Measurements from ENCODE around the gene AFDN.
"Not testable (repeated sequence)": the region's sequence is repeated elsewhere in the genome, so short reads cannot be mapped to it uniquely, and the experiment has no call there.

The AFDN gene

GRCh38 chr6:167956491-167956890, 129.8 kb downstream of the AFDN start:
- no peak for DNase-seq

- DNase-seq = no peak
These were observed 130.3 kb downstream of the AFDN start for GRCh38 chr6:167956983-167957492.

GRCh38 chr6:167957626-167958025, 130.9 kb downstream of the AFDN start:
- DNase-seq = no peak

- no peak for DNase-seq
These were observed 133.9 kb downstream of the AFDN start for GRCh38 chr6:167960579-167960978.

- DNase-seq = no peak
These were observed 136.0 kb downstream of the AFDN start for GRCh38 chr6:167962711-167963110.

DNA sequence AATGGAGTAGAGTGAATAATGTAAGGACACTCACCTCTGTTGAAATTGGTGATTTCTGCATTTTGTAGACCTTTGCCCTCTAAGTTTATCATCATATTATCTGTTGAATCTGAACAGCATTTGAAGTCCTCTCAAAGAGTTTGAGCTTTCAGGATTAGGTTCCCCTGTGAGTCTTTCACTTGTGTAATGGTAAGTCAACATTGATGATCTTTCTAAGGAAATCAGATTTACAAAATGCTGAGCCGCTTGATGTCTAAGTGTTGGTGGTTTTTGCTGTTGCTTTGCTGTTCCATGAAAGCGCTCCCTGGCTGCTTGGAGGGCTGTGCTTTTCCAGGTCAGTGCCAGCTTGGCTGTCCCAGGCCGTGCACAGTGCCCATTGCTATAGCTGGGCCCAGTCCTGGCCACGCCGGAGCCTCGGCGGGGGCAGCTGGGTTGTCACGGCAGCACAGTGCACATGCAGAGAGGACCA, 136.9 kb downstream of the AFDN start:
- DNase-seq = no peak

DNA sequence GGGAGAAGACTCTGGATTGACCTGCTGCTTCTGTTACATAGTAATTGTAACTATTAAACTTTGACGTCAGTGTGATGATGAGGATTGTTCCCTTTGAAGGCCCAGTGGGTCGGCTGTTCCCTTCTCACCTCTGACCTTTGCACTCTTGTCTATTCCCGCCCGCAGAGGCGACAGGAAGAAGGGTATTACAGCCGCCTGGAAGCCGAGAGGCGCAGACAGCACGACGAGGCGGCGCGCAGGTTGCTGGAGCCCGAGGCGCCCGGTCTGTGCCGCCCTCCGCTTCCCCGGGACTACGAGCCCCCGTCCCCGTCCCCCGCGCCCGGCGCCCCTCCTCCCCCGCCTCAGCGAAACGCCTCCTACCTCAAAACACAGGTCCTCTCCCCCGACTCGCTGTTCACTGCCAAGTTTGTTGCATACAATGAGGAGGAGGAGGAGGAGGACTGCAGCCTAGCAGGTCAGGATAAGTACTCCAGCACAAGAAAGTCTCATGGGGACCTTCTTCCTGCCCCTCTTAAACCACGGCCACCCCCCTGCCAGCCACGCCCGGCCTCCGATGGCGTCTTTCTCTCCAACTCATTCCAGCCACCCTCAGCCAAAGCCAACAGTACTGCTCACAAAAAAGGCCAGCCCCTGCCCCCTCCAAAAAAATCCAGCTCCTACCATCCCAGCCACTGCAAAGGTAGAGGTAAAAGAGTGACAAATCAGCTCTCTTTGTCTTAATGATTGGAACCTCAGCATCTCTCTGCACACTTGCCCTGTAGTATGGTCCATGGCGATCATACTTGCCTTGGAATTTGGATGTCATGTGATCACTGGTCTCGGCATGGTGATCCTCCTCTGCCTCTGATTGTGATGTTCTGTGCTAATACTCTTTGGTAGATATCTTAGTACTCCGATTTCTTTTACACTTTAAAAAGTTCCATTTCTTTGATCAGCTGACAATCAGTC, 139.2 kb downstream of the AFDN start:
- DNase-seq = no peak

DNA sequence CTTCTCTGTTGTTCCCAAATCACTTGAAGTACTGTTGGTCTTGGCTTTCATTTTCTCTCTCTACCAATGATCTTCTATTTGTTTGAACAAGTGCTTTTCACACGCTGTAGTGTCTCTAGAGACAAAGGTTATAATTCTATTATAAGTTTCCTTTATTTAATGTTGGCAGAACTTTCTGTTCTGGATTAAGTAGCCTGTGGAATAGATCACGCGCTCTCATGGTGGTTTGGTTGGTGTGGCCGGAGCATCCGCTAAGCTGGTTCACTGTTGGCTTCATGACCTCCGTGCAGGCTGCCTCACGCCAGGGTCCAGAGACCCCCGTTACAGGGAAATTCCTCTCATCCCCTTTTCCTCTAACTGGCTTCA, 139.8 kb downstream of the AFDN start:
- no peak for DNase-seq

- DNase-seq = no peak
These were observed 141.4 kb downstream of the AFDN start for GRCh38 chr6:167968091-167968490.

- DNase-seq = no peak
These were observed 143.5 kb downstream of the AFDN start for GRCh38 chr6:167970230-167970629.

DNA sequence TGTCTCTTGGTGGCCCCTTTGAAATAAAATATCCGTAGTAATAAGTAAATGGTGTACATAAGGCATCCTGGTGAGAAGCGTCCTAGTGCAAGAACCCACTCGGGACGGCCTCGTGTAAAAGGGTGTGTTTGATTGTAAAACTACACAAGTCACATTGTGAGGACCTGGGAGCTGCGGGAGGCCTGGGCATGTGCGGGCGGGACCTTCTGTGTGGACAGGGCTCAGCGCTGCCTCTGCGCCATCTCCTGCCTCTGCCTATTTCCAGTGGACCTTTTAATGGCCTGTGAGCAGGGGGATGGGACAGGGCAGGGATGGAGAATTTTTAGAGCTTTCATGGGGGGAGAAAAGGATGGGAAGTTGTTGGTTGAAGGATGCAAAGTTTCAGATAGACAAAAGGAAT, 145.5 kb downstream of the AFDN start:
- no peak for DNase-seq

DNA sequence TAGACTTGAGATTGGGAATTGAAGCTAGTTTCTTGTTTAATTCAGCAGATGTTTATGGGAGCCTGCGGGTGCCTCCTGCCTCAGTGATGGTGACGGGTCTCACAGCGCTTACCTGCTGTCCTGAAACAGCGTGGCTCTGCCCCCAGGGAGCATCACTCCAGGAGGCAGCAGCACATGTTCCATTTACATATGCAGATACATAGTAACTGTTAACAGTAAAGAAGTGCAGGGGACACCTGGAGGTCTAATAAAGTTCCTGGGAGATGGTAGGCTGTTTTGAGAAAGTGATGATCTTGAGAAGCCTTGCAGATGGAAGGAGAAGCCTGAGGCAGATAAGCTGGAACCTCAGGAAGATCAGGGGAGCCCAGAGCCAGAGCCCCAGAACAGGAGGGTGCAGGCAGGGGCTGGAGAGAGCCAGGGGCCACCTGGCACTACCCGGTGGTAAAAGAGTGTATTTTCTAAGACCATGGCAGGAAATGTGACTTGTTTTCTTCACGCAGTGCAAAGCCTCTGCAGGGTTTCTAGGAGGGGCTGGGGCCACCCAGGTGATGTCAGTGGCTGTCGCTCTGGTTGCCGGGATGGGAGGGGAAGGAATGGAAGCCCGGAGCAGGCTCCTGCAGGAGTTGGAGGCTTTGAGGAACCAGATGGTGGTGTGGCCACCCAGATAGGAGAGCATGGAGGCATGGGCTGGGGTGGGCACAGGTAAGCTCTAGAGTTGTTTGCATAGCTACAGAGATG, 146.6 kb downstream of the AFDN start:
- no peak for DNase-seq

DNA sequence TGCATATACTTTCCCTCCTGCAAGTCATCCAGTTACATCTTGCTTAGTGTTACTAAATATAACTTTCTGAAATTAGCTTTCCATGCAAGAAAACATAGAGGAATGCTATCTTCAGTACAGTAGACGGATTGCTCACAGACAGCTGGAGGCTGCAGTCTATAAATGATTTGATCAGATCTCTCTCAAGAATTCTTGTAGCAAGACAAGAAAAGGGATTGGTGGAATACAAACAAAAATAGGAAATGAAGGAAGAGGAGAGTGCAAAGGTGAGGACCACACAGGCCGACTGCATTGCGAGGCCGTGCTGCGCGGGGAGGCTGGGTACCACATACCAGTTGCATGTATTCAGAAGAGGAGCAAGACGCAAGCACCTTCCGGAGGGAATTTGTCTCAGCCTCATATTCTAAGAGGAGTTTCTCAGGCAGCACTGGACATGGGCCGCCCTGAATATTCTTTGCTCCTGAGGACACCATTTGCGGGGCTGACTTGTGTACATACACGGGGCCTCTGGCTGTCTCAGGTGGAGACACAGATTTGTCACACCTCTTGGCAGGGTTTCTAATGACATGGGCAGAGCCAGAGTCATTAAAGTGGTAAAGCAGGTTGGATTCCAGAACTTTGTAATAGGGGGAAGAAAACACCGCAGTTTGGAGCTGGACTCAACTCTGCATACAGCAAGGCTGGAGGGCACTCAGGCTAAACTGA, 148.1 kb downstream of the AFDN start:
- no peak for DNase-seq

DNA sequence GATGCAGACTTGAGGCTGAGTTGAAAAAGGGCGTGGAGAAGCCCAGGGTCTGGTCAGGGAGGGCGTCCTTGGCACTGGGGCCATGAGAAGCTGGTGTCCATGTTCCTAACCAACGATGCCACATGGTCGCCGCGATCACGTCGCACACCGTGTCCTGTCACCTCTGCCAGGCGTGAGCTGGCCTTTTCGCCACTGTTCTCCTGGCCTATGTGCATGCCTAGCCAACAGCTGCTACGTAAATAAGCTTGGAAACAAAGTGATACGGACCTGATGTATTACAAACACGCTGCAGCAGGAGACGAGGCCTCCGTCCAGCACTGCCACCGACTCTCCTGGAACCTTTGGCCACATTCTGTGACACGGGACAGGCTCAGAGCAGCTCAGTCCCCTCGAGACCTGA, 148.7 kb downstream of the AFDN start:
- DNase-seq = no peak

- DNase-seq = not testable (repeated sequence)
These were observed 149.5 kb downstream of the AFDN start for GRCh38 chr6:167976116-167976657.

GRCh38 chr6:167976708-167977107, 150.0 kb downstream of the AFDN start:
- DNase-seq = no peak

DNA sequence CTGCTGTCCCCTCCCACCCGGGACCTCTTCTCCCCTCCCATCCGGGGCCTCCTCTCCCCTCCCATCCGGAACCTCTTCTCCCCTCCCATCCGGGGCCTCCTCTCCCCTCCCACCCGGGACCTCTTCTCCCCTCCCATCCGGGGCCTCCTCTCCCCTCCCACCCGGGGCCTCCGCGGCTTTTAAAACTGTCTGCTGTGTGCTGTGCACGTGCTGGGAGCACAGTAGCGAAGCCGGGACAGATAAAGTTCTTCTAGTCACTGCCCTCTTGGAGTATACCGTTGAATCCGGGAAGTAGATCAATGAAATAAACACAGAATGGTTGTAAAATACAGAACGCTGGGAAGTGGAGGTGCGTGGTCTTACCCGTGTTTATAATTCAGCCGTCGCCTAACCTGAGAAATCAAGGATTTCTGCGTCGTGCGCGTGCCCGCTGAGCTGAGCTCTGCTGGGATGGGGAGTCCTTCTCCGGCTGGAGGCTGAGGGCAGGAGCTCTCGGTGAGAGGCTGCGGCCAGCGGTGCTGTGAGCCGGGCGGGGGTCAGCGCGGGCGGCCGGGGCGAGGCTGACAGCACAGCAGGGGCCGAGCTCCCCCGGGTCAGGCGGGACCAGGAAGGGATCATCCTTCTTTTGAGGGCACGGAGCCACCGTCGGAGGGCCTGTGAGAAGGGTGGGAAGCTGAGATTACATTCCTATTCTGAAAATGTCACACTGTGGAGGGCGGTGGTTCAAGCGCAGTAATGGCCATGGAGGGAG, 151.2 kb downstream of the AFDN start:
- no peak for DNase-seq

- DNase-seq = no peak
These were observed 151.9 kb downstream of the AFDN start for GRCh38 chr6:167978607-167979006.

DNA sequence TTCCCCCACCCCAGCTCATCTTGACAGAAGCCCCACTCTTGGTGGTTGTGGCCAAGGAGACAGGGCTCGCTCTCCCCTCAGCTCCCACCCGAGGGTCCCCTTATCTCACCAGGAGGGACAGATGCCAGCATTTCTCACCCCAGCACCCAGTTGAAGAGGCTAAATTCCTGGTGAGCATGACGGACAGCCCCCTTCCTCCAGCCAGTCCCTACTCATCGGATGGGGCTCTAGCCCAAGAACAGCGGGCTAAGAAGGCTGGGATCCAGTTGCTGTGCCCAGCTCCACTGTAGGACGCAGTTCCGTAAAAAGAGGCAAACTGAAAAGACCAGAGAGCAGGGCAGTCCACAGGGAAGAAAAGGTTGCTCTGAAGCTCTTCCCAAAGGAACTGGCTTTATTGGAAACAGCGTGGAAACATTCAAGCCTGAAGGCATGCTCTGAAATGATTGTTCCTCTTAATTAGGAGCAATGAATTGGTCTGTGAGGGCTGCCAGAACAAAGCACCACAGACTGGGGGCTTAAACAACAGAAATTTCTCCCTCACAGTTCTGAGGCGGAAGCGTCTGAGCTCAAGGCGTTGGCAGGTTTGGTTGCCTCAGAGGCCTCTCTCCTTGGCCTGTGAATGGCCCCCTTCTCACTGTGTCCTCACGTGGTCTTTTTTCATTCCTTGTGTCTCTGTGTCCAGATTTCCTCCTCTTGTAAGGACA, 152.9 kb downstream of the AFDN start:
- no peak for DNase-seq

GRCh38 chr6:167980911-167981580, 154.3 kb downstream of the AFDN start:
- DNase-seq = no peak

All from right kidney (tissue), 1 donor.